CD14-positive monocyte (primary cell): ENCODE measurements around the gene HHIP. TPM values are rescaled to one million over a fixed set of nuclear protein-coding genes. Genes with fewer than 3 reads are reported as not detected.

Experiments used
- DNase-seq, 3 donors: peaks; one replicate each; pipeline ENCODE4 v3.0.0-alpha.2; 2011 to 2022
- H2AFZ ChIP-seq: 2 replicates; pipeline ENCODE4 v1.6.0; 2012; ENCODE audit warnings: mild to moderate bottlenecking, low read depth, low read length, inconsistent platforms; ENCODE audit not compliant: insufficient read depth, poor library complexity, severe bottlenecking
- H3K27ac ChIP-seq, 2 donors: 1 replicate in 1 of 2; 2 replicates in 1 of 2; pipeline ENCODE4 v1.5.1; 2012 to 2013; ENCODE audit warnings: low read length in 2 of 2, control low read depth in 1 of 2, inconsistent platforms in 1 of 2, low read depth in 1 of 2, mild to moderate bottlenecking in 1 of 2
- H3K27me3 ChIP-seq, 2 donors: one replicate each; pipeline versions ENCODE4 v1.6.0 to v1.6.1; 2011 to 2013; ENCODE audit warnings: low read length in 2 of 2; ENCODE audit not compliant: control insufficient read depth in 2 of 2, insufficient read depth in 2 of 2
- H3K36me3 ChIP-seq, 2 donors: replicated peaks in 1 of 2; 1 replicate in 1 of 2; 2 replicates in 1 of 2; pipeline versions ENCODE4 v1.5.1 to v1.6.1; 2012 to 2013; ENCODE audit warnings: low read length in 2 of 2, control low read depth in 1 of 2, inconsistent platforms in 1 of 2, mild to moderate bottlenecking in 1 of 2; ENCODE audit not compliant: insufficient read depth in 2 of 2, control insufficient read depth in 1 of 2
- H3K4me1 ChIP-seq, 2 donors: 1 replicate in 1 of 2; 2 replicates in 1 of 2; pipeline versions ENCODE4 v1.5.1 to v1.6.1; 2012 to 2013; ENCODE audit warnings: low read length in 2 of 2, control low read depth in 1 of 2, inconsistent platforms in 1 of 2, mild to moderate bottlenecking in 1 of 2, moderate library complexity in 1 of 2; ENCODE audit not compliant: insufficient read depth in 2 of 2, control insufficient read depth in 1 of 2
- H3K4me2 ChIP-seq: replicated peaks from 2 replicates; pipeline ENCODE3; 2012; ENCODE audit warnings: low read length, moderate library complexity, mild to moderate bottlenecking; ENCODE audit not compliant: poor library complexity, severe bottlenecking; ENCODE audit errors: extremely low read depth
- H3K4me3 ChIP-seq, 3 experiments: fragments of 200-600 bp in 1 of 3; sonication (generic) in 1 of 3; replicated peaks in 1 of 3; 1 replicate in 2 of 3; 2 replicates in 1 of 3; pipeline ENCODE4 v1.5.1; 2011 to 2013; ENCODE audit warnings: low read length in 3 of 3, mild to moderate bottlenecking in 3 of 3, control low read depth in 2 of 3, low read depth in 2 of 3, inconsistent platforms in 1 of 3, moderate library complexity in 1 of 3
- H3K79me2 ChIP-seq: 2 replicates; pipeline ENCODE4 v1.6.0; 2012; ENCODE audit warnings: mild to moderate bottlenecking, control low read depth, inconsistent platforms, low read length, moderate library complexity; ENCODE audit not compliant: insufficient read depth
- H3K9ac ChIP-seq: 2 replicates; pipeline ENCODE4 v1.6.0; 2017; ENCODE audit warnings: low read length, mild to moderate bottlenecking; ENCODE audit not compliant: insufficient read depth, poor library complexity, severe bottlenecking
- H3K9me3 ChIP-seq, 2 donors: replicated peaks in 1 of 2; 1 replicate in 1 of 2; 2 replicates in 1 of 2; pipeline versions ENCODE4 v1.5.1 to v1.6.1; 2012 to 2013; ENCODE audit warnings: low read length in 2 of 2, control low read depth in 1 of 2; ENCODE audit not compliant: control insufficient read depth in 1 of 2, insufficient read depth in 1 of 2
- H4K20me1 ChIP-seq: 2 replicates; pipeline ENCODE4 v1.6.0; 2012; ENCODE audit warnings: mild to moderate bottlenecking, low read length, control low read depth, moderate library complexity; ENCODE audit not compliant: insufficient read depth
- H3K27ac Mint-ChIP-seq, 7 donors: one replicate each; pipeline ENCODE4 v1.8.0; 2020; ENCODE audit warnings: mild to moderate bottlenecking in 7 of 7, mixed read lengths in 7 of 7, moderate library complexity in 6 of 7, inconsistent platforms in 2 of 7
- H3K27me3 Mint-ChIP-seq, 3 donors: one replicate each; pipeline ENCODE4 v1.8.0; 2021 to 2022; ENCODE audit warnings: low read depth in 3 of 3, mild to moderate bottlenecking in 3 of 3, mixed read lengths in 3 of 3, moderate library complexity in 3 of 3, inconsistent platforms in 1 of 3
- H3K36me3 Mint-ChIP-seq, 2 donors: one replicate each; pipeline ENCODE4 v1.8.0; 2020; ENCODE audit warnings: mixed read lengths in 2 of 2, inconsistent platforms in 1 of 2, mild to moderate bottlenecking in 1 of 2
- H3K4me1 Mint-ChIP-seq: one replicate; pipeline ENCODE4 v1.8.0; 2020; ENCODE audit warnings: mild to moderate bottlenecking, mixed read lengths
- H3K4me3 Mint-ChIP-seq, 2 donors: one replicate each; pipeline ENCODE4 v1.8.0; 2020; ENCODE audit warnings: mild to moderate bottlenecking in 2 of 2, mixed read lengths in 2 of 2, moderate library complexity in 1 of 2
- H3K9me3 Mint-ChIP-seq, 7 donors: one replicate each; pipeline ENCODE4 v1.8.0; 2020 to 2022; ENCODE audit warnings: mixed read lengths in 7 of 7, mild to moderate bottlenecking in 6 of 7, moderate library complexity in 6 of 7, inconsistent platforms in 2 of 7
- WGBS: methylation state at CpG from one replicate; pipeline ENCODE4 v1.1.5; 2013; ENCODE audit warnings: missing lambda C conversion rate; ENCODE audit not compliant: insufficient coverage; 5-methylcytosine and 5-hydroxymethylcytosine counted together
- intact Hi-C, 2 donors: fragments of 100-400 bp; cut with micrococcal nuclease; formaldehyde crosslinking; loops; one replicate each; pipeline versions ENCODE4 v1.15.0 to v1.15.1; 2023
- polyA plus RNA-seq, 3 donors: library from polyadenylated mRNA; depleted of rRNA in 1 of 3; unstranded in 2 of 3; stranded (reverse) in 1 of 3; fragments of 300-500 nt in 2 of 3; fragments of >200 nt in 1 of 3; fragmentation: Illumina TruSeq in 2 of 3; gene quantifications; 1 replicate in 2 of 3; 2 replicates in 1 of 3; pipeline ENCODE4 v1.2.3, GENCODE V29; 2012 to 2021
- TF ChIP-seq, protein P1 (sequence below): fragments of 200-600 bp; IDR thresholded peaks from one replicate; pipeline ENCODE4 v1.8.0; 2022; ENCODE audit warnings: antibody characterized with exemption, mild to moderate bottlenecking

Gene HHIP
- polyA plus RNA-seq, 3 donors, result not detected

GRCh38 chr4:144715230-144715629 lies 69.3 kb downstream of the HHIP start:
- H3K9me3 Mint-ChIP-seq, result no peaks in the 10 kb centered on the region
- Histone ChIP-seq H3K36me3 (no peaks in the 10 kb centered on the region), H3K9ac (no peak overlapping the region), H2AFZ (no peak overlapping the region), H3K79me2 (no peaks in the 10 kb centered on the region), H3K4me2 (no peak overlapping the region), H3K27ac (no peak overlapping the region), H3K9me3 (no peaks in the 10 kb centered on the region), H3K4me1 (no peaks in the 10 kb centered on the region), H4K20me1 (no peaks in the 10 kb centered on the region), H3K27me3 (no peaks in the 10 kb centered on the region), H3K4me3 (no peak overlapping the region)
- H3K4me3 Mint-ChIP-seq, result no peak overlapping the region
- TF ChIP-seq, protein P1, sequence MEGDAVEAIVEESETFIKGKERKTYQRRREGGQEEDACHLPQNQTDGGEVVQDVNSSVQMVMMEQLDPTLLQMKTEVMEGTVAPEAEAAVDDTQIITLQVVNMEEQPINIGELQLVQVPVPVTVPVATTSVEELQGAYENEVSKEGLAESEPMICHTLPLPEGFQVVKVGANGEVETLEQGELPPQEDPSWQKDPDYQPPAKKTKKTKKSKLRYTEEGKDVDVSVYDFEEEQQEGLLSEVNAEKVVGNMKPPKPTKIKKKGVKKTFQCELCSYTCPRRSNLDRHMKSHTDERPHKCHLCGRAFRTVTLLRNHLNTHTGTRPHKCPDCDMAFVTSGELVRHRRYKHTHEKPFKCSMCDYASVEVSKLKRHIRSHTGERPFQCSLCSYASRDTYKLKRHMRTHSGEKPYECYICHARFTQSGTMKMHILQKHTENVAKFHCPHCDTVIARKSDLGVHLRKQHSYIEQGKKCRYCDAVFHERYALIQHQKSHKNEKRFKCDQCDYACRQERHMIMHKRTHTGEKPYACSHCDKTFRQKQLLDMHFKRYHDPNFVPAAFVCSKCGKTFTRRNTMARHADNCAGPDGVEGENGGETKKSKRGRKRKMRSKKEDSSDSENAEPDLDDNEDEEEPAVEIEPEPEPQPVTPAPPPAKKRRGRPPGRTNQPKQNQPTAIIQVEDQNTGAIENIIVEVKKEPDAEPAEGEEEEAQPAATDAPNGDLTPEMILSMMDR, result no peak
- H3K27me3 Mint-ChIP-seq, result no peaks in the 10 kb centered on the region
- peaks cover 5% of the 10 kb centered on the region for H3K4me1 Mint-ChIP-seq
- WGBS, result no CpG with 5 or more reads among the region's 2 CpGs
- H3K36me3 Mint-ChIP-seq, result no peaks in the 10 kb centered on the region
- intact Hi-C loops, result no loop called here
- H3K27ac Mint-ChIP-seq, result no peak overlapping the region
- no peak for DNase-seq

GRCh38 chr4:144716778-144717177 lies 70.8 kb downstream of the HHIP start:
- H3K79me2 ChIP-seq, result no peaks in the 10 kb centered on the region
- Mint-ChIP-seq H3K9me3 (no peaks in the 10 kb centered on the region), H3K36me3 (no peaks in the 10 kb centered on the region), H3K27me3 (peaks cover 0 to 2% (median 0%) of the 10 kb centered on the region in 3 donors), H3K4me3 (no peak overlapping the region), H3K27ac (no peak overlapping the region), H3K4me1 (peaks cover 5% of the 10 kb centered on the region)
- TF ChIP-seq, protein P1, result no peak
- 100% methylated on average over 1 of the region's 5 CpGs for WGBS
- no peaks in the 10 kb centered on the region for H3K4me1 ChIP-seq
- no peak overlapping the region for H3K4me2 ChIP-seq
- H4K20me1 ChIP-seq, result no peaks in the 10 kb centered on the region
- H3K36me3 ChIP-seq, result no peaks in the 10 kb centered on the region
- no peak for DNase-seq
- no peak overlapping the region for H3K9ac ChIP-seq
- intact Hi-C loops, result no loop called here
- H3K27ac ChIP-seq, result no peak overlapping the region
- no peaks in the 10 kb centered on the region for H3K9me3 ChIP-seq
- H3K27me3 ChIP-seq, result no peaks in the 10 kb centered on the region
- H2AFZ ChIP-seq, result no peak overlapping the region
- no peak overlapping the region for H3K4me3 ChIP-seq
